ENCODE results near the gene NCOA3. TPM values are rescaled to one million over a fixed set of nuclear protein-coding genes. Genes with fewer than 3 reads are reported as not detected.
A peak's percentile ranks its signal among the peaks of the same experiment; 100 is the strongest.

The NCOA3 gene
- total RNA-seq, 2 donors from 2014 or later = 76.0 to 113 TPM

DNA sequence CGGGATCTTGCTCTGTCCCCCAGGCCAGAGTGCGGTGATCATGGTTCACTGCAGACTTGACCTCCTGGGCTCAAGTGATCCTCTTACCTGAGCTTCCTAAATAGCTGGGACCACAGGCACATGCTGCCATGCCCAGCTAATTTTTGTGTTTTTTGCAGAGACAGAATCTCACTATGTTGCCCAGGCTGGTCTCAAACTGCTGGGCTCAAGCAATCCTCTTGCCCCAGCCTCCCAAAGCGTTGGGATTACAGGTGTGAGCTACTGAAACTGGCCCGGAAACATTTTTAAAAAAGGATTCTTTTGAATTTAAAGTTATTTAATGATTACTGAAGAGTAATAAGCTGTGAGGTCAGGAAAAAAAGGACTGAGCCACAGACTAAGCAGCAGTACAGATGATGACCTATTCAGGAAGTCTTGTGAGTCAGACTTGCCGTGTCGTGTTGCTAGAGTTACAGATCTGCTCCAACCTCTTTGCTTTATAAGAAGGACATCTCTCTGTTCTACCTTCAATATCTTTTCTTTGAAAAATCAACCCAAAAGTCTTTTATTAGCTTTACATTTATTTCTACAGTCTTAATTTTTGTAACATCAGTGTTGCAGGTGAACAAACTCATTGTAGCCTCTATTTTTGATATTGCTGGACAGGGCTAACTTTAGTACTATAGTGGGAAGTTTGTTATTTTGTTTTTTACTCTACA is 108.7 kb downstream of the NCOA3 start:
- Mint-ChIP-seq H3K36me3 (ENCODE audit: insufficient read depth in 2 of 2) (peaks cover 9 to 15% of the 10 kb centered on the region in 2 donors), H3K4me3 (peak overlapping the region; percentile 58 to 92), H3K9me3 (no peaks in the 10 kb centered on the region), H3K27me3 (ENCODE audit: low read depth) (no peaks in the 10 kb centered on the region), H3K27ac (peak overlapping the region; percentile 91), H3K4me1 (ENCODE audit: low read depth) (peaks cover 91% of the 10 kb centered on the region)
- peak; percentile 71 to 75 for DNase-seq
- ATAC-seq (replicated peaks in 1 of 2) = peak; percentile 91 to 95

DNA sequence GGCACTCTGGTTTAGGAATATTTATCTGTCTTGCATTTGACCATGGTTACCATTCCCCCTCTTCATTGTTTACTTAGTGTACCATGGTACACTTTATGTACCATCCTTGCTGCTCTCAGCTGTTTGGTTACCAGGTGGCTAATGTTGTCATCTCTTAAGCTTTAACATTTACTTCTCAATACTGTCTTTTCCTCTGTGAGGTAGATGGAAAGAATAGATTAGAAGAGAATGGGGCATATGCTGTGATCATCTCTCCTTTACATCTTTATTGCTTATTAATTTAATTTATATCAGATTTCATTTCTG is 109.2 kb downstream of the NCOA3 start:
- Mint-ChIP-seq H3K9me3 (no peaks in the 10 kb centered on the region), H3K27me3 (ENCODE audit: low read depth) (no peaks in the 10 kb centered on the region), H3K36me3 (ENCODE audit: insufficient read depth in 2 of 2) (peaks cover 9 to 15% of the 10 kb centered on the region in 2 donors), H3K27ac (peak overlapping the region; percentile 91), H3K4me1 (ENCODE audit: low read depth) (peaks cover 88% of the 10 kb centered on the region), H3K4me3 (peak overlapping the region; percentile 58 to 92)
- DNase-seq (no peak), ATAC-seq (replicated peaks in 1 of 2) (peak; percentile 45 to 51)

DNA sequence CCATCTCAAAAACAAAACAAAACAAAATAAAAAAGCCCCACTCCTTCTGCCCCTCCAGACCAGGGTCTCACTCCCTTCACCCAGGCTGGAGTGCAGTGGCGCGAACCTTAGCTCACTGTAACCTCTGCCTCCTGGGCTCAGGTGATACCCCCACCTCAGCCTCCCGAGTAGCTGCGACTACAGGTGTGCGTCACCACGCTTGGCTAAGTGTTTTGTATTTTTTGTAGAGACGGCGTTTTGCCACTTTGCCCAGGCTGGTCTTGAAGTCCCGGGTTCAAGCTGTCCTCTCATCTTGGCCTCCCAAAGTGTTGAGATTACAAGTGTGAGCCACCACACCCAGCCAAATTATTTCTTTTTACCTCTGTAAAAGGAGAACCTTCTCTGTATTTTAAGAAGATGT is 110.1 kb downstream of the NCOA3 start:
- H3K27ac Mint-ChIP-seq = peak overlapping the region; percentile 91
- peaks cover 84% of the 10 kb centered on the region for H3K4me1 Mint-ChIP-seq (ENCODE audit: low read depth)
- H3K9me3 Mint-ChIP-seq = no peaks in the 10 kb centered on the region
- no peaks in the 10 kb centered on the region for H3K27me3 Mint-ChIP-seq (ENCODE audit: low read depth)
- ATAC-seq (replicated peaks in 1 of 2) = no peak
- H3K36me3 Mint-ChIP-seq (ENCODE audit: insufficient read depth in 2 of 2) = peaks cover 9 to 18% of the 10 kb centered on the region in 2 donors
- H3K4me3 Mint-ChIP-seq = no peak overlapping the region
- DNase-seq = no peak

DNA sequence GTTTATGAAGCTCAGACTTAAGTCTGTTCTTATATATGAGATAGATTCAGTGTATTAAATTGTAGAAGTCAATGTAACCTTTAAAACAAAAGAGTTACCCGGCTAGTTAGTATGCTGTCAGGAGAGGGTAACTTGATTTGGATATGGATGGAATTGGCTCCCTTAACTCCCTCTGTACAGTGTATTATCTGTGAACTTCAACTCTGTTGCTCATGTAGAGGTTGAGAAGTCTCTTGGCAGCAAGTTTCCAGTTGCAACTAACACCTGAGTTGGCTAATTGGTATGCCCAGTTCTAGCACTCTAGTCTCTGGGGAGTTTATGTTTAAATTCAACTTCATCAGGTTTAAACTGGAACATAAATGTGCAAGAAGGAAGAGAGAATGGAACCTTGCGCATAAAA is 111.0 kb downstream of the NCOA3 start:
- H3K27ac Mint-ChIP-seq = peak overlapping the region; percentile 91
- H3K4me1 Mint-ChIP-seq (ENCODE audit: low read depth) = peaks cover 84% of the 10 kb centered on the region
- DNase-seq (no peak), ATAC-seq (replicated peaks in 1 of 2) (no peak)
- H3K4me3 Mint-ChIP-seq = peak overlapping the region in 1 of 2 donors; percentile 49
- H3K36me3 Mint-ChIP-seq (ENCODE audit: insufficient read depth in 2 of 2) = peaks cover 9 to 18% of the 10 kb centered on the region in 2 donors
- H3K27me3 Mint-ChIP-seq (ENCODE audit: low read depth) = no peaks in the 10 kb centered on the region
- no peaks in the 10 kb centered on the region for H3K9me3 Mint-ChIP-seq

DNA sequence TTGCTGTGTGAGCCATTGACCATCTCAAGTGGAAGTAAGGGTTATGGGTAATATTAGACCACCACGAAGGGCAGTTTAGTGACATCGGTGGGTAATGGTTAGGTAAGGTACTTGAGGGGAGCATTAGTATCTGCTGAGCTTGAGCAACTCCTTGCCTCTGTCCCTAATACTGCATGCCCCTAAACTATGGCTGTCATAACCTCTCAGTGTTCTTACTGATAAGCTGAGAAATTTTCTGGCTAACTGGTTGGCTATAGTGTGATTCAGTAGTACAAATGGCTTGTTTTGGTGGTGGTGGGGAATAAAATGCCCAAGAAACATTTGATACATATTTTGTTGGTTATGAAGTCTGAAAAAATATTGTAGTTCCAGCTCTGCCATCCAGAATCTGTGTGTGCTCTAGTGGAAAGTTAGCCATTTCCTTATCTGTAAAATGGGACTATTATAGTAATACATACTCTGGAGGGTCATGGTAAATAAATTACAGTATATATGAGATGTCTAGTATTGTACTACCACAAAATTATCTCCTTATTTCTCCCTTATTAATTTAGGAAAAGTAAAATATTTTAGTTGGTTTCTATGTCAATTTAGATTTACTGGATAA is 113.1 kb downstream of the NCOA3 start:
- H3K36me3 Mint-ChIP-seq (ENCODE audit: insufficient read depth in 2 of 2) = peaks cover 7 to 18% of the 10 kb centered on the region in 2 donors
- ATAC-seq (replicated peaks in 1 of 2) (no peak), DNase-seq (no peak)
- peaks cover 71% of the 10 kb centered on the region for H3K4me1 Mint-ChIP-seq (ENCODE audit: low read depth)
- H3K4me3 Mint-ChIP-seq = no peak overlapping the region
- no peaks in the 10 kb centered on the region for H3K9me3 Mint-ChIP-seq
- H3K27ac Mint-ChIP-seq = peak overlapping the region; percentile 86
- H3K27me3 Mint-ChIP-seq (ENCODE audit: low read depth) = no peaks in the 10 kb centered on the region

DNA sequence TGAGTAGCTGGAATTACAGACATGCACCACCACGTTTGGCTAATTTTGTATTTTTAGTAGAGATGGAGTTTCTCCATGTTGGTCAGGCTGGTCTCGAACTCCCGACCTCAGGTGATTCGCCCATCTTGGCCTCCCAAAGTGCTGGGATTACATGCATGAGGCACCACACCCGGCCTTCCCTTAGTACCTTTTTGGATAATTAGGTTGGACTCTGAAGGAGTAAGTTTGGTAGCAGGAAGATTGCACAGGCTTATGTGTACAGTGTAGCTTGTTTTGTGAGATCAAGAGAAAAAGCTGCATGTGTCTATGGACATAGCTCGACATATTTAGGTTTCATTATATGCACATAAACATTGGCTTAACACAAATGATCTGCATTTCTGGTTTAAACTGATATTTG is 116.8 kb downstream of the NCOA3 start:
- Mint-ChIP-seq H3K27ac (peak overlapping the region; percentile 33), H3K4me3 (no peak overlapping the region), H3K4me1 (ENCODE audit: low read depth) (peaks cover 56% of the 10 kb centered on the region), H3K9me3 (no peaks in the 10 kb centered on the region), H3K36me3 (ENCODE audit: insufficient read depth in 2 of 2) (peaks cover 7 to 19% of the 10 kb centered on the region in 2 donors), H3K27me3 (ENCODE audit: low read depth) (no peaks in the 10 kb centered on the region)
- DNase-seq (no peak), ATAC-seq (replicated peaks in 1 of 2) (no peak)

DNA sequence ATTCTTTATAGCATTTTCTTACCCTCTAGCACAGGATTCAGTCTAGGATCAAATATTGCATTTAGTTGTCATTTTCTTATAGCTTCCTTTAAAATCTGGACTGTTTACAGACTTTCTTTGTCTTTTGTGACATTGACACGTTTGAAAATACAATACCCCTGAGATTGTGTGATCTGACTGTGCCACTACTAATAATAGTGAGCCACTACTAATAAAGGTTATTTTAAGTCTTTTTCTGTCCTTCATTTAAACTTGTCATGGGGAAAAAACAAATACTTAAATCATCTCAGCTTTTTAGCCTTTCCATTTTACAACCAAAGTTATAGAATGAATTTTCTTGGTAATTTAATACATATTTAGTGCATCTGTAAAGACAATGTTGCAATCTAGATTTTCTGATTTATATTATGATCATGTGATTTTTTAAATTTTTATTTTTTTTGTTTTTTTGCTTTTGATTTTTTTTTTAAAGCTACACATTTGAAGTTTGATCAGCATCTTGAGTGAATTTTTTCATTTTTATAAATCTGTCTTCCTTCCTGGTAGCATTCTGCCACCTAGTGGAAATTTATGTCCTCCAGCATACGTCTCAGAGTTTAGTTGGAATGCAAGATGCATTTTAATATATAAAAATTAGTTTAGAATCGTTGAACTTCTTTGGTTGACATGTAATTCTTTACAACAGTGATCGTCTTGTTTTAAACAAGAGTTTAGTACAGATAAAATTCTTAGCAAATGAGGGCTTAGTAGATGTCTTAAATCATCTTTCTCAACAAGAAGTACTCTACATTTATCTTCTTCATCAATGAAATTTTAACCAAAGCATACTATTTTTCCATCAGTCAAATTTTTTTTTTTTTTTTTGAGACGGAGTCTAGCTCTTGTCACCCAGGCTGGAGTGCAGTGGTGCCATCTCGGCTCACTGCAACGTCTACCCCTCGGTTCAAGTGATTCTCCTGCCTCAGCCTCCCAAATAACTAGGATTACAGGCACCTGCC is 119.4 kb downstream of the NCOA3 start:
- peak overlapping the region; percentile 94 for H3K27ac Mint-ChIP-seq
- no peak for DNase-seq
- ATAC-seq (replicated peaks in 1 of 2) = no peak
- H3K9me3 Mint-ChIP-seq = no peaks in the 10 kb centered on the region
- H3K27me3 Mint-ChIP-seq (ENCODE audit: low read depth) = no peaks in the 10 kb centered on the region
- H3K4me1 Mint-ChIP-seq (ENCODE audit: low read depth) = peaks cover 40% of the 10 kb centered on the region
- peaks cover 3 to 20% of the 10 kb centered on the region in 2 donors for H3K36me3 Mint-ChIP-seq (ENCODE audit: insufficient read depth in 2 of 2)
- H3K4me3 Mint-ChIP-seq = no peak overlapping the region

DNA sequence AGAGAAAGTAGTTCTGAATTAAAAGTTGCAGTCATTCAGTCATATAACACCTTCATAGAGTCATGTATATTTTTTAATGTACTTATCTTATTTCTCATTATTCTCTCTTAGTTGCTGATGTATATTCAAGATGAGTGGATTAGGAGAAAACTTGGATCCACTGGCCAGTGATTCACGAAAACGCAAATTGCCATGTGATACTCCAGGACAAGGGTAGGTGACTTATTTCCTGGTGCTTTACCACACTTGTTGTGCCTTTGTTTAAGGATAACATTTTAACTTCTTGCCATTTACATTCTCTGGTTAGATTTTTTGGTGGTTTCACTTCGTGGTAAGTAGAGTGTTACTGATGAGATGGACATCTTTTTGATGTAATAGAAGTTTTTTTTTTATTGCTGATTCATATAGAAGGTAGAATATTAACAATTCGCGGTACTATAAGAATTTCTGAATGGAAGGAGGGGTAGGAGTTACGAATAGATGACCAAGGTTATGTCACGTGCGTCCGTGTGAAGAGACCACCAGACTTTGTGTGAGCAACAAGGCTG is 120.5 kb downstream of the NCOA3 start:
- Mint-ChIP-seq H3K4me3 (no peak overlapping the region), H3K27ac (peak overlapping the region; percentile 76), H3K27me3 (ENCODE audit: low read depth) (no peaks in the 10 kb centered on the region), H3K4me1 (ENCODE audit: low read depth) (peaks cover 31% of the 10 kb centered on the region), H3K36me3 (ENCODE audit: insufficient read depth in 2 of 2) (peaks cover 7 to 26% of the 10 kb centered on the region in 2 donors), H3K9me3 (no peaks in the 10 kb centered on the region)
- DNase-seq (no peak), ATAC-seq (replicated peaks in 1 of 2) (peak in 1 of 2 donors; percentile 15)

DNA sequence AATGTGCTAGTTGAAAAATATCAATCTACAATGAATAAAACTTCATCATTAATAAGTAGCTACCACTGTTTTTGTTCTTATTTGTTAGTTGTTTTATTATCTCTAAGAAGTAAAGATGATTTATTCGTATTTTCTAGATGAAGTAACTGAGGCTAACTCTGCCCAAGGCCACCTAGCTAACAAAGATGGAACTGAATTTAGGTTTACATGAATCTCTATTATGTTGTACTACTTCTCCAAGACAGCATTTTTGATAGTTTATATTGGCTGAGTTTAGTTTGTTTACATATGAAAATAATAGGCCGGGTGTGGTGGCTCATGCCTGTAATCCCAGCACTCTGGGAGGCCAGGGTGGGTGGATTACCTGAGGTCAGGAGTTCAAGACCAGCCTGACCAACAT is 121.5 kb downstream of the NCOA3 start:
- DNase-seq = no peak
- Mint-ChIP-seq H3K27ac (no peak overlapping the region), H3K4me3 (no peak overlapping the region), H3K27me3 (ENCODE audit: low read depth) (no peaks in the 10 kb centered on the region), H3K36me3 (ENCODE audit: insufficient read depth in 2 of 2) (peaks cover 9 to 33% of the 10 kb centered on the region in 2 donors), H3K4me1 (ENCODE audit: low read depth) (peaks cover 24% of the 10 kb centered on the region), H3K9me3 (no peaks in the 10 kb centered on the region)
- no peak for ATAC-seq (replicated peaks in 1 of 2)

DNA sequence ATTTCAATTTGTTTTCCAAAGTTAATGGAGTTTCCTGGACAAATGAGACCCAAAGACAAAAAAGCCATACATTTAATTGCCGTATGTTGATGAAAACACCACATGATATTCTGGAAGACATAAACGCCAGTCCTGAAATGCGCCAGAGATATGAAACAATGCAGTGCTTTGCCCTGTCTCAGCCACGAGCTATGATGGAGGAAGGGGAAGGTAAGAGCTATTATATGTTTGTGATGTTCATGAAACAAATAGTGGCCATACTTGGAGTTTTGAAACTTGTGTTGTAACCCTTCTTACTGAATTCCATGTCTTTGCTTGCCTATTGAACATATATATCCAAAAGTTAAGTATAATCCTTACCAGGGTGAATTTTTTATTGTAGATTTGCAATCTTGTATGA is 125.9 kb downstream of the NCOA3 start:
- H3K9me3 Mint-ChIP-seq = no peaks in the 10 kb centered on the region
- H3K4me1 Mint-ChIP-seq (ENCODE audit: low read depth) = peaks cover 2% of the 10 kb centered on the region
- H3K4me3 Mint-ChIP-seq = no peak overlapping the region
- H3K27me3 Mint-ChIP-seq (ENCODE audit: low read depth) = no peaks in the 10 kb centered on the region
- no peak overlapping the region for H3K27ac Mint-ChIP-seq
- DNase-seq (no peak), ATAC-seq (replicated peaks in 1 of 2) (no peak)
- H3K36me3 Mint-ChIP-seq (ENCODE audit: insufficient read depth in 2 of 2) = peaks cover 9 to 32% of the 10 kb centered on the region in 2 donors

DNA sequence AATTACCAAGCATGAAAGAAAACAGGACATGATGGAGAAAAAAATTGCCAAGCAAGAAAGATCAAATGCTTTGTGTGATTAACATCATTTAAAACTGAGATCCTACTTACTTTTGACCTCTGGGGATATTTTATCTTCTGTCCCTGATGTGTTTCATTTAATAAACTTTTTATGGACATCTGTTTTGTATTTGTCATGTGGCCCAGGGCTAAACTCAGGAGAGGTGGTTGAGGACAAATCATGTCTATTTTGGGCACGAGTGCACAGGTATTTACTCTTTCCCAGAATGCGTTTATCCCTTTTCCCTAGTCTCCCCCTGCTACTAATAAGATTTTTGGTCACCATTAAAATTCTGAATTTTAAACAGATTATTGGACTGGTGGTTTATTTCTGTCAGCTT is 128.2 kb downstream of the NCOA3 start:
- no peak for ATAC-seq (replicated peaks in 1 of 2)
- H3K27ac Mint-ChIP-seq = no peak overlapping the region
- no peaks in the 10 kb centered on the region for H3K4me1 Mint-ChIP-seq (ENCODE audit: low read depth)
- DNase-seq = no peak
- H3K4me3 Mint-ChIP-seq = no peak overlapping the region
- no peaks in the 10 kb centered on the region for H3K9me3 Mint-ChIP-seq
- H3K27me3 Mint-ChIP-seq (ENCODE audit: low read depth) = no peaks in the 10 kb centered on the region
- peaks cover 10 to 33% of the 10 kb centered on the region in 2 donors for H3K36me3 Mint-ChIP-seq (ENCODE audit: insufficient read depth in 2 of 2)

DNA sequence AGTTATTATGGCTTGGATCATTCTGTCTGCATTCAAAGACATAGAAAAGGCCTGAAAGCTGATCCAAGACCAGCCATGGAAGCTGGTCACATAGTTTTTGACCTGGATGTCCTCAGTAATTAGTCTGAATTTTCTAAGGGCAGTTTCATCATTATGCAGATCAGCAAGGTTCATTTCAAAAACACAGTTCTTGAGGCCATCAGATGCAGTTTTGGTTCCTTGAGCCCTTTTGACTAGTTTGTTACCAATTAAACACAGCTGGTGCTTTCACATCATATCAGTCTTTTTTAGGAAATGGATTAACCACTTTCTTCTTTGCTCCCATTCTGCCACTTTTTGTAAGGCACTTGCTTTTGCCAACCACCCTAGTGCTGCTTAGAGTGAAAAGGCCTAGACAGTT is 129.4 kb downstream of the NCOA3 start:
- Mint-ChIP-seq H3K27ac (no peak overlapping the region), H3K4me1 (ENCODE audit: low read depth) (no peaks in the 10 kb centered on the region), H3K36me3 (ENCODE audit: insufficient read depth in 2 of 2) (peaks cover 11 to 38% of the 10 kb centered on the region in 2 donors), H3K9me3 (no peaks in the 10 kb centered on the region), H3K4me3 (no peak overlapping the region), H3K27me3 (ENCODE audit: low read depth) (no peaks in the 10 kb centered on the region)
- ATAC-seq (replicated peaks in 1 of 2) (no peak), DNase-seq (no peak)

DNA sequence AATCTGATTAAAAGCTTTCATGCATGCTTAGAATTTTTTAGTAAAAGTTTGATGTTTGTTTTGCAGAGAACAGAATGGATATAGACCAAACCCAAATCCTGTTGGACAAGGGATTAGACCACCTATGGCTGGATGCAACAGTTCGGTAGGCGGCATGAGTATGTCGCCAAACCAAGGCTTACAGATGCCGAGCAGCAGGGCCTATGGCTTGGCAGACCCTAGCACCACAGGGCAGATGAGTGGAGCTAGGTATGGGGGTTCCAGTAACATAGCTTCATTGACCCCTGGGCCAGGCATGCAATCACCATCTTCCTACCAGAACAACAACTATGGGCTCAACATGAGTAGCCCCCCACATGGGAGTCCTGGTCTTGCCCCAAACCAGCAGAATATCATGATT is 133.6 kb downstream of the NCOA3 start:
- no peaks in the 10 kb centered on the region for H3K27me3 Mint-ChIP-seq (ENCODE audit: low read depth)
- DNase-seq = no peak
- H3K9me3 Mint-ChIP-seq = no peaks in the 10 kb centered on the region
- H3K27ac Mint-ChIP-seq = no peak overlapping the region
- ATAC-seq (replicated peaks in 1 of 2) = no peak
- no peaks in the 10 kb centered on the region for H3K4me1 Mint-ChIP-seq (ENCODE audit: low read depth)
- no peak overlapping the region for H3K4me3 Mint-ChIP-seq
- peaks cover 6 to 45% of the 10 kb centered on the region in 2 donors for H3K36me3 Mint-ChIP-seq (ENCODE audit: insufficient read depth in 2 of 2)
